Fibroblast of pulmonary artery (primary cell): Measurements from ENCODE around the gene PPP2R2C.

ENCODE experiments used
- DNase-seq: peaks from one replicate; pipeline ENCODE4 v3.0.0-alpha.2; 2010; ENCODE audit warnings: low read depth
- H3K4me3 ChIP-seq: replicated peaks from 2 replicates; pipeline ENCODE4 v1.5.1; 2011; ENCODE audit warnings: low read depth, mild to moderate bottlenecking, control low read depth, low read length, moderate library complexity
- TF ChIP-seq, protein P1 (sequence below): IDR thresholded peaks from 2 replicates; pipeline ENCODE4 v1.5.1; 2011; ENCODE audit warnings: mild to moderate bottlenecking, control low read depth, low read length, inconsistent platforms; ENCODE audit errors: missing control alignments

The PPP2R2C gene

DNA sequence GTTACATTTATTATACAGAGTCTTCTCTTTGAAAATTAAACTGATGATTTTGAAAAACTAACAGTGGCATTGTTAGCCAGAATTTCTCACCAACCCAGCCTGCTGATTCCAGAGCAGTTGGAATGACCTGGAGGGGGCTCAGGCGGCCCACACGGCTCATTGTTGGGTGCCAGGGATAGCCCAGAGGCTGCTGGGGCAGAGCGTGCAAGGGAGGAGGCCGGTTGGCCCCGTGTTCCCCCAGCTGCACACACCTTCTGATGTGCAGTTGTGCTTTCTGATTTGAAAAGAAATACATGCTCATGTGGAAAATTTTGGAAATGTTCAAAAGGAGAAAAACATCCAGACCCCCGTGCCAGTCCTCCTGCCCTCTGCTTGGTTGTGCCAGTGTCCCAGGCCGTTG, 182.2 kb downstream of the PPP2R2C start:
- DNase-seq, result no peak
- no peak overlapping the region for H3K4me3 ChIP-seq
- TF ChIP-seq, protein P1, sequence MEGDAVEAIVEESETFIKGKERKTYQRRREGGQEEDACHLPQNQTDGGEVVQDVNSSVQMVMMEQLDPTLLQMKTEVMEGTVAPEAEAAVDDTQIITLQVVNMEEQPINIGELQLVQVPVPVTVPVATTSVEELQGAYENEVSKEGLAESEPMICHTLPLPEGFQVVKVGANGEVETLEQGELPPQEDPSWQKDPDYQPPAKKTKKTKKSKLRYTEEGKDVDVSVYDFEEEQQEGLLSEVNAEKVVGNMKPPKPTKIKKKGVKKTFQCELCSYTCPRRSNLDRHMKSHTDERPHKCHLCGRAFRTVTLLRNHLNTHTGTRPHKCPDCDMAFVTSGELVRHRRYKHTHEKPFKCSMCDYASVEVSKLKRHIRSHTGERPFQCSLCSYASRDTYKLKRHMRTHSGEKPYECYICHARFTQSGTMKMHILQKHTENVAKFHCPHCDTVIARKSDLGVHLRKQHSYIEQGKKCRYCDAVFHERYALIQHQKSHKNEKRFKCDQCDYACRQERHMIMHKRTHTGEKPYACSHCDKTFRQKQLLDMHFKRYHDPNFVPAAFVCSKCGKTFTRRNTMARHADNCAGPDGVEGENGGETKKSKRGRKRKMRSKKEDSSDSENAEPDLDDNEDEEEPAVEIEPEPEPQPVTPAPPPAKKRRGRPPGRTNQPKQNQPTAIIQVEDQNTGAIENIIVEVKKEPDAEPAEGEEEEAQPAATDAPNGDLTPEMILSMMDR, result no peak

DNA sequence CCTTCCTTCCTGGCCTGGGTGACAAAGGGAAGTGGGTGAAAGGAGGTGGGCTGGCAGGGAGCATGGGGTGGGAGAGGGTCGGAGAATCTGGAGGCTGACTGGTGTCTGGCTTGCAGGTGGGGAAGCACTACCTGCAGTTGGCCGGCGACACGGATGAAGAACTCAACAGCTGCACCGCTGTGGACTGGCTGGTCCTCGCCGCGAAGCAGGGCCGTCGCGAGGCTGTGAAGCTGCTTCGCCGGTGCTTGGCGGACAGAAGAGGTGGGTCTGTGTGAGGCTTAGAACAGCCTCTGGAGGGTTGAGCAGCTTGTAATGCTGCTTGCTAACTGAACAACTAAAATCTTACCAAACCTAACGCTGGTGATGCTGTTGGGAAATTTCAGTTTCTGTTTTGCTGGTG, 183.5 kb downstream of the PPP2R2C start:
- no peak for DNase-seq
- TF ChIP-seq, protein P1, result no peak
- H3K4me3 ChIP-seq, result no peak overlapping the region

DNA sequence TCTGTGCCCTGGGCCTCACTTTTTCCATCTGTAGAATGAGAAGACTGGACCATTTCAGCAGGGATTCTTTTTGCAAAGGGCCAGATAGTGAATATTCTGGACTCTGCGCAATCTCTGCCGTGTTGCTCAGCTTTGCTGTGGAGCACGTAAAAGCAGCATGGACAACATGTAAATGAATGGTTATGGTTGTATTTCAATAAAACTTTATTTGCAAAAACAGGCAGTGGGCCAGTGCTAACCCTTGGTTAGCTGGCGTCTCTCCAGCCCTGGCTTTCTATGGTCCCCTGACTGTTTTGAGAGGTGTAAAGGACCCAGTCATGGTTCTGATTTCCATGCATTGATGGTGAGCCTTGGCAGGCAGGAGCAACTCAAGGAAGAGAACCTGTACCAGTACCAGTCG, 184.1 kb downstream of the PPP2R2C start:
- DNase-seq, result no peak
- no peak overlapping the region for H3K4me3 ChIP-seq
- TF ChIP-seq, protein P1, result no peak

GRCh38 chr4:6287017-6287788, 185.2 kb downstream of the PPP2R2C start:
- TF ChIP-seq, protein P1, result no peak
- H3K4me3 ChIP-seq, result no peak overlapping the region
- DNase-seq, result no peak

DNA sequence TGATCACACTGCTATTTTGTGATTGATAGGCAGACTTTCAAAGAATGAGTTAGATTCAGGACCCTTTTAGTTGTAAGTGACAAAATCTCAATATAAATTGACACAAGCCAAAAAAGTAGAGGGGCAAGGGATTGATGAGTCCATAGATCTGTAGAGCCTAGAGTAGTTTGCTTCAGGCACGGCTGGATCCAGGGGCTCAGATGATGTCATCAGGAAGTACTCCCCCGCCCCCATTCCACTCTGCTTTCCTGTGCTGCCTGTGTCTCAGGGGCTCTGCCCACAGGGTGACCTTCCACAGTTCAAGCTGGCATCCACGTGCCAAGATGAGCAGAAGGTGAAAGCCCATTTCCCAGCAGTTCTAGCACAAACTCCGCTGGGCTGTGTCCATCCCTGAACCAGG, 189.1 kb downstream of the PPP2R2C start:
- no peak for DNase-seq
- H3K4me3 ChIP-seq, result no peak overlapping the region
- TF ChIP-seq, protein P1, result no peak

DNA sequence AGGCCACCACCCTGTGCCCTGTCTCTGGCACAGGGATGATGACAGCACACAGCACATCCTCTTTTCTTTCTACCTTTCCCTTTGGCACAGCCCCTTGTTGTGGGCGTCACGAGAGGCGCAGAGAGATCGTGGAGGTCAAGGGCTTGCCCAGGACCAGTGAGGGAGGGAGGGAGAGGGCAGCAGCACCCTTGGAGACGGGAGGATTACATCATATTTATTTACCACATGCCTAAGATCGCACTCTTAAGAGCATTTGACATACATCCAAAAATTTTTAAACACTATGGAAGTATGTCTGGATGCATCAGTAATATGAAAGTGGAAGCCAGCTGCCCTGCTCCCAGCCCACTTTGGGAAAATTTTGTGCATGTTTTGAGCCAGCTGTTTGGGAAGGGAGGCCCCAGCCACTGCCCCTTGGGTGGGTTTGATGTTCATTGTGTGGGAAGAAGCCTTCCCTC, 190.1 kb downstream of the PPP2R2C start:
- no peak overlapping the region for H3K4me3 ChIP-seq
- TF ChIP-seq, protein P1, result no peak
- peak; percentile 52 for DNase-seq
